Body of pancreas (tissue), 4 donors: ENCODE results near the gene CAVIN1.
"Not testable (repeated sequence)": the region's sequence is repeated elsewhere in the genome, so short reads cannot be mapped to it uniquely, and the experiment has no call there.

Experiments
- CTCF ChIP-seq, 7 experiments: fragments of 450-650 bp in 4 of 7; fragments of 200-600 bp in 3 of 7; sonication (generic) in 3 of 7; IDR thresholded peaks; one replicate each; pipeline ENCODE4 v1.5.1; 2016 to 2019; ENCODE audit warnings: antibody characterized with exemption in 7 of 7
- POLR2A ChIP-seq, 3 donors: fragments of 450-650 bp; IDR thresholded peaks; one replicate each; pipeline ENCODE4 v1.6.1; 2016; ENCODE audit warnings: antibody characterized with exemption in 3 of 3, mild to moderate bottlenecking in 2 of 3

DNA sequence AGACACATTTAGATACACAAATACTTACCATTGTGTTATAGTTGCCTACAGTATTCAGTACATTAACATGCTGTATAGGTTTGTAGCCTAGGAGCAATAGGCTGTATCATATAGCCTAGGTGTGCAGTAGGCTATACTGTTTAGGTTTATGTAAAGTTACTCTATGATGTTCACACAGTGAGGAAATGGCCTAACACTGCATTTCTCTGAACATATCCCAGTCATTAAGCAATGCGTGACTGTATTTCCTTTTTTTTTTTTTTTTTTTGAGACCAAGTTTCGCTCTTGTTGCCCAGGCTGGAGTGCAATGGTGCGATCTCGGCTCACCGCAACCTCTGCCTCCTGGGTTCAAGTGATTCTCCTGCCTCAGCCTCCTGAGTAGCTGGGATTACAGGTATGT lies 5.1 kb downstream of the CAVIN1 start:
- TF ChIP-seq CTCF, POLR2A (IDR thresholded peaks at IDR 0.05): not testable (repeated sequence)
